HL-60 (cell line): ENCODE measurements around the gene FBXW10B.
A peak's percentile ranks its signal among the peaks of the same experiment; 100 is the strongest.
"Not testable (repeated sequence)": the region's sequence is repeated elsewhere in the genome, so short reads cannot be mapped to it uniquely, and the experiment has no call there.

Source experiments
- DNase-seq, 2 experiments: peaks; one replicate each; pipeline ENCODE4 v3.0.0-alpha.2; 2010 to 2020; ENCODE audit warnings: low read depth in 1 of 2, low spot score in 1 of 2
- H3K27ac ChIP-seq: fragments of 250-450 bp; sonication (Bioruptor Pico); replicated peaks from 2 replicates; pipeline ENCODE4 v1.5.1; 2020; ENCODE audit warnings: mild to moderate bottlenecking, moderate library complexity
- H3K27me3 ChIP-seq: fragments of 250-450 bp; sonication (Bioruptor Pico); 2 replicates; pipeline ENCODE4 v1.5.1; 2021; ENCODE audit warnings: mild to moderate bottlenecking, moderate library complexity; ENCODE audit not compliant: insufficient read depth, poor library complexity, severe bottlenecking
- H3K4me3 ChIP-seq: replicated peaks from 2 replicates; pipeline ENCODE4 v1.5.1; 2011; ENCODE audit warnings: mild to moderate bottlenecking, control low read depth, low read length; ENCODE audit not compliant: insufficient read depth
- GABPA ChIP-seq: IDR thresholded peaks from 2 replicates; pipeline ENCODE4 v1.6.1; 2012; ENCODE audit warnings: low read depth
- POLR2AphosphoS5 ChIP-seq: IDR thresholded peaks from 2 replicates; pipeline ENCODE4 v1.6.1; 2012; ENCODE audit warnings: low read depth
- SPI1 ChIP-seq: IDR thresholded peaks from 2 replicates; pipeline ENCODE4 v1.6.1; 2012; ENCODE audit warnings: low read depth, mild to moderate bottlenecking, borderline replicate concordance
- TF ChIP-seq, protein P1 (sequence below): IDR thresholded peaks from one replicate; pipeline ENCODE4 v1.5.1; 2011; ENCODE audit warnings: low read length, control low read depth, inconsistent platforms; ENCODE audit not compliant: insufficient read depth
- TF ChIP-seq, protein P2 (sequence below): IDR thresholded peaks from 2 replicates; pipeline ENCODE4 v1.6.1; 2012; ENCODE audit warnings: low read depth; ENCODE audit not compliant: insufficient replicate concordance

FBXW10B gene

DNA sequence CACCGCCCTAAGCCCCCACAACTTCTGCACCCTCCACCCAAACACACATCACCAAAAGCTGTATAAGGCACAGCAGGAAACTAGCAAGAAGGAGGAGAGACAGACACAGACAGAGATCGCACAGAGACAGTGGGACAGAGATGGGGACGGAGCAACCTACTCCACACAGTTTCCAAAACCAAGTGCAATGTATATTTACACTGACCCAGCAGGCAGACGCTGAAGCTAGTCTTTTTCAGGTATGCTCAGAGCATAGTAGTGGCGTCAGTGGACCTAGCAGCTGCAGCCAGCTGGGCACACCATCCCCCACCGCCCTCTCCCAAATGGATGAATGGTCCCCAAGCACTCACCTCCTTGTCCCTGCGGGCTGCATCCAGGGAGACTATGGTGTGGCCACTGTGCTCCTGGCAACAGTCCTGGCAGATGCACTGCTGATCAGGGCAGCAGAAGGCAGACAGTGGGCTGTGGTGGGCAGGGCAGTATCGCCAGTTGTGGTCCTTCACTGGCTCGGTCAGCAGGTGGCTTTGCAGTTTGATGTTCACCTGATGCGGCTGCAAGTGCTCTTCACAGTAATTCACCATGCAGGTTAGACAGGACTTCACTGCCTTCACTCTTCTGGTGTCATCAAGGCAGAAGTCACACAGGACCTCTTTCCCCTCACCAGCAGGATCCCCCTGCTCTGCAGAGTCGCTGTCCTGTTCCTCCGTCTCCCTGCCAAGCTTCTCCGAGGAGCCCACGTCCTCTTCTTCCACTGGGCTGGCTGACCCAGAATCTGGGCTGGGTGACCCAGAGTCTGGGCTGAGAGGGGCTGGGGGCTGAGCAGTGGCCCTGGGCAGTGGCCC lies 31.5 kb upstream of the FBXW10B start:
- H3K4me3 ChIP-seq = peak overlapping the region; percentile 36
- TF ChIP-seq, protein P1, sequence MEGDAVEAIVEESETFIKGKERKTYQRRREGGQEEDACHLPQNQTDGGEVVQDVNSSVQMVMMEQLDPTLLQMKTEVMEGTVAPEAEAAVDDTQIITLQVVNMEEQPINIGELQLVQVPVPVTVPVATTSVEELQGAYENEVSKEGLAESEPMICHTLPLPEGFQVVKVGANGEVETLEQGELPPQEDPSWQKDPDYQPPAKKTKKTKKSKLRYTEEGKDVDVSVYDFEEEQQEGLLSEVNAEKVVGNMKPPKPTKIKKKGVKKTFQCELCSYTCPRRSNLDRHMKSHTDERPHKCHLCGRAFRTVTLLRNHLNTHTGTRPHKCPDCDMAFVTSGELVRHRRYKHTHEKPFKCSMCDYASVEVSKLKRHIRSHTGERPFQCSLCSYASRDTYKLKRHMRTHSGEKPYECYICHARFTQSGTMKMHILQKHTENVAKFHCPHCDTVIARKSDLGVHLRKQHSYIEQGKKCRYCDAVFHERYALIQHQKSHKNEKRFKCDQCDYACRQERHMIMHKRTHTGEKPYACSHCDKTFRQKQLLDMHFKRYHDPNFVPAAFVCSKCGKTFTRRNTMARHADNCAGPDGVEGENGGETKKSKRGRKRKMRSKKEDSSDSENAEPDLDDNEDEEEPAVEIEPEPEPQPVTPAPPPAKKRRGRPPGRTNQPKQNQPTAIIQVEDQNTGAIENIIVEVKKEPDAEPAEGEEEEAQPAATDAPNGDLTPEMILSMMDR = no peak
- TF ChIP-seq POLR2AphosphoS5 (no peak), SPI1 (no peak), GABPA (no peak)
- TF ChIP-seq, protein P2, sequence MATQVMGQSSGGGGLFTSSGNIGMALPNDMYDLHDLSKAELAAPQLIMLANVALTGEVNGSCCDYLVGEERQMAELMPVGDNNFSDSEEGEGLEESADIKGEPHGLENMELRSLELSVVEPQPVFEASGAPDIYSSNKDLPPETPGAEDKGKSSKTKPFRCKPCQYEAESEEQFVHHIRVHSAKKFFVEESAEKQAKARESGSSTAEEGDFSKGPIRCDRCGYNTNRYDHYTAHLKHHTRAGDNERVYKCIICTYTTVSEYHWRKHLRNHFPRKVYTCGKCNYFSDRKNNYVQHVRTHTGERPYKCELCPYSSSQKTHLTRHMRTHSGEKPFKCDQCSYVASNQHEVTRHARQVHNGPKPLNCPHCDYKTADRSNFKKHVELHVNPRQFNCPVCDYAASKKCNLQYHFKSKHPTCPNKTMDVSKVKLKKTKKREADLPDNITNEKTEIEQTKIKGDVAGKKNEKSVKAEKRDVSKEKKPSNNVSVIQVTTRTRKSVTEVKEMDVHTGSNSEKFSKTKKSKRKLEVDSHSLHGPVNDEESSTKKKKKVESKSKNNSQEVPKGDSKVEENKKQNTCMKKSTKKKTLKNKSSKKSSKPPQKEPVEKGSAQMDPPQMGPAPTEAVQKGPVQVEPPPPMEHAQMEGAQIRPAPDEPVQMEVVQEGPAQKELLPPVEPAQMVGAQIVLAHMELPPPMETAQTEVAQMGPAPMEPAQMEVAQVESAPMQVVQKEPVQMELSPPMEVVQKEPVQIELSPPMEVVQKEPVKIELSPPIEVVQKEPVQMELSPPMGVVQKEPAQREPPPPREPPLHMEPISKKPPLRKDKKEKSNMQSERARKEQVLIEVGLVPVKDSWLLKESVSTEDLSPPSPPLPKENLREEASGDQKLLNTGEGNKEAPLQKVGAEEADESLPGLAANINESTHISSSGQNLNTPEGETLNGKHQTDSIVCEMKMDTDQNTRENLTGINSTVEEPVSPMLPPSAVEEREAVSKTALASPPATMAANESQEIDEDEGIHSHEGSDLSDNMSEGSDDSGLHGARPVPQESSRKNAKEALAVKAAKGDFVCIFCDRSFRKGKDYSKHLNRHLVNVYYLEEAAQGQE = no peak
- H3K27ac ChIP-seq = peak overlapping the region; percentile 61
- no peaks in the 10 kb centered on the region for H3K27me3 ChIP-seq
- no peak for DNase-seq

DNA sequence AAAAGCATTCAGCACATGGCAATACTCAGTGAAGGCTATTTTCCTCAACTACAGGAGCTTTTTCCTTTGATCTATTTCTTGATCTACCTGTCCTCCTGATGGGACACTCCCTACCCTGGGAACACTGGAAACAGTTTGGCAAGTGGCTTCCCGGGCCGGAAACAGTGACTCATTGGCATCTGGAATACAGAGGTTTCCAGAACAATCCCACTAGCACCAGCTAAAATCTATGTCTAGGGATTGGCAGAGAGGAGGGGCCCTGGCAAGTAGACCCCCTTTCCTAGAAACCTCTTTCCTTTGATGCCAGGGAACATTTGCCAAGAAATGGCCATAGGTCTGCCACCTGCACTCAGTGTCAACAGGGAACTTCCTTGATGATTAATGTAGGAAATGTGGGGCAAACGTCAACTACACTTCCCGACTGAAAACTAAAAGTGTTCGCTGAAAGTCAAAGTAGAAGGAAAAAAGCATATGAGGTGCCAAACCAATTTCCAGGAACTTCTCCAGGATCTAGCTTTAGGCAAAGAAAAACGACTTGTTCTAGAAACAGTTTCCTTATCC lies 30.4 kb upstream of the FBXW10B start:
- H3K4me3 ChIP-seq = no peak overlapping the region
- no peaks in the 10 kb centered on the region for H3K27me3 ChIP-seq
- no peak for DNase-seq
- TF ChIP-seq SPI1 = no peak
- TF ChIP-seq POLR2AphosphoS5 = no peak
- TF ChIP-seq, protein P2 = no peak
- no peak for TF ChIP-seq GABPA
- TF ChIP-seq, protein P1 = no peak
- H3K27ac ChIP-seq = no peak overlapping the region

DNA sequence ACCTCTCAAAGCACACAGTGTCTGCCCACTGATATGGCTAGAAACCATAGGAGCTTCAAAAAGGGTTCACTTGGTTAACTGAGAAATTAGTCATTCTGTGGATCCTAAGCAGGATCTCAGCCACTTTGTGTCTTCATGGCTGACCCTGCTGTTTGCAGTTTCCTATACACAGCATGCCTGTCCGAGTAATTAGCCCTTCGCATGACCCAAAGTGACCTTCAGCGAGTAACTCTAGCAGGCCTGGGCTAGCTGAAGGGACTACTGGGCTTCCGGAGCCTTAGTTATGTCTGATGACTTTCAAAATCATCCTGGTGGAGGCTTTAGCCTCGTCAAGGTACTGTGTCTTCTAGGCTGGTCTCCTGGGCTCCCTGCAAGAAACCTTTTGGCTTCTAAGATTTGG lies 28.9 kb upstream of the FBXW10B start:
- H3K27me3 ChIP-seq = no peaks in the 10 kb centered on the region
- TF ChIP-seq GABPA (no peak), SPI1 (no peak), POLR2AphosphoS5 (no peak)
- TF ChIP-seq, protein P1 = no peak
- TF ChIP-seq, protein P2 = no peak
- no peak for DNase-seq
- H3K4me3 ChIP-seq = no peak overlapping the region
- H3K27ac ChIP-seq = no peak overlapping the region

DNA sequence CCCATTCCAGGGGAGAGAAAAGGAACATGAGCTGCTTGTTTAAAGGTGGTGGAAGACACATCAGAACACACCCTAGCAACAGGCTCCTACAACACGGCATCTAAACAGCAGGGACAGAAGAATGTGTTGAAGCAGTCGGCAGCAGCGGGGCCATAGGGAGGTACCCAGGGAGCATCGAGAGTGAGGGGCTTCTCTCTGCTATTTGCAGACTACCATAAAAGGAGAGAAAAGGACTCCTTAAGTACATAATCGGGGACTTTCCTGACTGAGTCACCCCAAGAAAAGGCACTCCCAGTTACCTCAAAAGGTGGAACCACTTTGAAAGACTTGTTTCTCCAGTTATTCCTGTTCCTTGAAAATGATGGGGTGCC lies 26.4 kb upstream of the FBXW10B start:
- H3K27ac ChIP-seq, H3K4me3 ChIP-seq, DNase-seq, H3K27me3 ChIP-seq: not testable (repeated sequence)

DNA sequence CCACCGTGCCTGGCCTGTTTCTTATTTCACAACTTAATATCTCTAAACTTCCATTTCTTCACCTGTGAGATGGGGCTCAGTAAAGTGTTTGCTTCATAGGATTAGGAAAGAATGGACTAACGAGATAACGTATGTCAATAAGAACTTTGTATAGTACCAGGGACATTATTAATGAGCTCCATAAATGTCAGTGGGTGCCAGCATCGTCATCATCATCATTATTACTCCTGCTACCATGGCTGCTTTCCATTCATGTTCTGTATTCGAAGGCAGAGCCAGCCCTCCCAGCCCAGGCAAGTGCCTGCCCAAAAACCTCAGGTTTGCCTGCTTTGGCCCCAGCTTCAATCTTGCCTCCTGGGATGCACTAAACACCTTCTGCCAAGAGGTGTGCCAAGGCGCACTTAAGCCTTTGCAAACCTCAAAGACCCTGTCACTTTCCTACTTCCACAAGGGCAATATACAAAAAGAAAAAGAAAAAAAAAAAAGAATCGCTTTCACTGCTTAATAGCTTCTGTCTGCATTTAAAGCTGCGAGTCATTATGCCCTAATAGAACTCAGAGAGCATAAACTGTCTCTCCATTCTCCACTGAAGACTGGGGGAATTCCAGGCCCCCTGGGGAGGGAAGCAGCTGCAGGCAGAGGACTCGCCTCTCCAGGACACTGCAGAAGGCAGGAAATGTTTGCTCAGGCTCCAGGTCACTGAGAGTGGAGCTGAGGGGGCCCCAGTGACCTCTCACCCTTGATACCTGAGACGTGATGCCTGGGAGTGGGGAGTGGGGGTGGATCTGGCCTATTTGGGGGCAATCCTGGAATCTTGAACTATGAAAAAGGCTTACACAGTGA lies 25.8 kb upstream of the FBXW10B start:
- not testable (repeated sequence) for H3K27ac ChIP-seq, DNase-seq, H3K4me3 ChIP-seq

More for the DNA sequence above, 25.8 kb upstream of the FBXW10B start:
- H3K27me3 ChIP-seq = not testable (repeated sequence)
